GM12874 (cell line): Measurements from ENCODE around the gene ROBO3.

Experiments
- CTCF ChIP-seq: IDR thresholded peaks from 2 replicates; pipeline ENCODE4 v1.5.1; 2011; ENCODE audit warnings: low read depth, mild to moderate bottlenecking, control low read depth, low read length, moderate library complexity; ENCODE audit not compliant: insufficient read depth

ROBO3 gene

GRCh38 chr11:124872741-124873140 is 7.5 kb downstream of the ROBO3 start:
- TF ChIP-seq CTCF: no peak

GRCh38 chr11:124873951-124874350 is 8.7 kb downstream of the ROBO3 start:
- TF ChIP-seq CTCF: no peak

- no peak for TF ChIP-seq CTCF
Observed at GRCh38 chr11:124874571-124875255, 9.5 kb downstream of the ROBO3 start.

GRCh38 chr11:124875401-124875800 is 10.2 kb downstream of the ROBO3 start:
- no peak for TF ChIP-seq CTCF

- peak; percentile 84 for TF ChIP-seq CTCF
Observed at GRCh38 chr11:124875943-124876817, 10.9 kb downstream of the ROBO3 start.

GRCh38 chr11:124876818-124877630 is 11.8 kb downstream of the ROBO3 start:
- TF ChIP-seq CTCF: no peak

GRCh38 chr11:124877631-124877909 is 12.3 kb downstream of the ROBO3 start:
- TF ChIP-seq CTCF: no peak
